ENCODE measurements around the gene ARHGEF1. TPM values are rescaled to one million over a fixed set of nuclear protein-coding genes. Genes with fewer than 3 reads are reported as not detected.

The ARHGEF1 gene
- total RNA-seq, 1 donor from 2014 or later, result 638 TPM

- intact Hi-C loops (cut with micrococcal nuclease), result loop anchor here (2.0 kb wide), 1 partner anchor 13 kb away; the partner anchor contains the start of gene ERFL
Measured at GRCh38 chr19:41915776-41916414, 32.9 kb downstream of the ARHGEF1 start.

- intact Hi-C loops (cut with micrococcal nuclease), result no loop called here
Measured at GRCh38 chr19:41917676-41918075, 34.7 kb downstream of the ARHGEF1 start.

DNA sequence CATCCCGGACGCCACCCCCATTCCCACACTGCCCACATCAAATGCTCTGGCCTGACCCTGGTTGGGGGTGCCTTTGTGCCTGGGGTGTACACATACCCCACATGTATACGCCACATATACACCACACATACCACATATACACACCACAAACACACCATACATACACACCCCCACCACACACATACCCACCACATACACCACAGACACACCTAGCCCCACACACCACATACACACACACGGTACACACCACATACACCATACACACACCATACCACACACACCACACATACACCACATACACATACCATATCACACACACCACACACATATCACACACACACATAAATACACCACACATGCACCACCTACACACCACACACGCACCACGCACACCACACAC, 35.1 kb downstream of the ARHGEF1 start:
- intact Hi-C loops (cut with micrococcal nuclease), result no loop called here

DNA sequence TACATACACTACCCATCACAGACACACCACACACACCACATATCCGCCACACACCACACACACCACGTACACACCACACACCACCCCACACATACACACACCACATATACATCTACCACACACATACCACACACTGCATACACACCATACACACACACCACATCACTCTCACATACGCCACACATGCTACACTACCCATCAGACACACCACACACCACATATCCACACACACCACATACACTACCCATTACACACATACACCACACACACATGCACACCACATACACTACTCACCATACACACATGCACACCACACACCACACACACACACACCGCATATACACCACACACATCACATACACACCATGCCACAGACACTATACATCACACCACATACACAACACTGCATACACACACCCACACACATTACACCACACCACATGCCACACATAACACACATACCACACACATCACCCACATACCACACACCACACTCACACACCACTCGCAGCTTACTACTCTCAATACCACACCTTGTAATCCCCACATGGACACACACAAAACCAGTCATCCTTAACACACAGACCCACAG, 35.8 kb downstream of the ARHGEF1 start:
- intact Hi-C loops (cut with micrococcal nuclease), result no loop called here

DNA sequence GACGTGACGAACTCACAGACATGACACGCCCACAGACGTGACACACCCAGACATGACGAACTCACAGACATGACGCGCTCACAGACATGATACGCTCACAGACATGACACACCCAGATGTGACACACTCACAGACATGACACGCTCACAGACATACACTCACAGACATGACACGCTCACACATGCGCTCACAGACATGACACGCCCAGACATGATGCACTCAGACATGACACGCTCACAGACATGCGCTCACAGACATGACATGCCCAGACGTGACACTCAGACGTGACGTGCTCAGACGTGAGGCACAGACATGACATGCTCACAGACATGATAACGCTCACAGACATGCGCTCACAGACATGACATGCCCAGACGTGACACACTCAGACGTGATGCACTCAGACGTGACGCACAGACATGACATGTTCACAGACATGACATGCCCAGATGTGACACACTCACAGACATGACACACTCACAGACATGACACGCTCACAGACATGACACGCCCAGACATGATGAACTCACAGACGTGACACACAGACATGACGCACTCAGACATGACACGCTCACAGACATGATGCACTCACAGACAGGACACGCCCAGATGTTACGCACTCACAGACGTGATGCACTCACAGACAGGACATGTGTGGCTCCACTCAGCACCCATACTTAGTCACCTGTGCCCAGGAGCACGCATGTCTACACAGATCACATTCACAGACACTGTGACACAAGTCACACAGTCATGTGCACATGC, 37.1 kb downstream of the ARHGEF1 start:
- intact Hi-C loops (cut with micrococcal nuclease), result no loop called here

GRCh38 chr19:41920882-41921576, 38.0 kb downstream of the ARHGEF1 start:
- intact Hi-C loops (cut with micrococcal nuclease), result no loop called here

DNA sequence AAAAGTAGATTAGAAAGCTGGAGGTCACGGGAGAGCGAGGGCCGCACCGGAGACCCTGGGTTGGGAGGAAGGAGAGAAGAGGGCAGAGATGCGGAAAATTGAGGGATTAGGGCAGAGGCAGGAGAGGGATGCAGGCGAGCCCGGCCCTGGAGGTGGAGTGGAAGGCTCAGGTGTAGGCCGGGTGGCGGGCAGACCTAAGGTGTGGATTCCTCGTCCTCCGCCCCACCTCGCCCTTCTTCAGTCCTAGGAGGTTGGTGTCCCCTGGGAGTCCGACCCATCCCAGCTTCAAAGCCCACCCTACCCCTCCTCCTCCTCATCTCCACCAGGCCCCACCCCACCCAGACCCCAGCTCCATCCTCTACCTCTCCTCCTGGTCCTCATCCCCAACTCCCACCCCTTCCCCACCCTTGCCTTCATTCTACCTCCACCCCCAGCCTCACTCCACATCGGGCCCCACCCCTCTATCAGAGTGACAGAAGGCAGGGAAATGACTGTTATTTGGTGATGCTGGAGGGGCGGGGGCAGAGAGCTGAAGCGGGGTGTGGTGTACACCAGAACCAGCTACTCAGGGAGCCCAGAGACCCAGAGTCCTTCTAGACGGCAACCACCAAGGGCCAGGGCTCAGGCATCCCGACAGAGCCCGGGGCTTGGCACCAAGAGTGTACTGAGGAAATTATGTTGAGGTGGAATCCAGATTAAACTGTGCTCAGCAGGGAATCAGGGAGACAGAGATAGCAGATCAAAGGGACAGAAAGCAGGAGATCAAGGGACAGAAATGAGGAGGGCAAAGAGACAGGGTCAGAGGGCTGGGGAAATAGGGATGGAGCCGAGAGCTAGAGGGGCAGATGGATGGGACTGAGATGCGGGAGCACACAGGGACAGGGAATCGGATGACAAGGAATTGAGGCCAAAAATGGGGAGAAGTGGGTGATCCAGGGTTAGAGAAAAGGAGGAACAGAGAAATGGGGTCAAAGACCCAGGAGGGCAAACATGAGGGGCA, 38.9 kb downstream of the ARHGEF1 start:
- intact Hi-C loops (cut with micrococcal nuclease), result no loop called here

DNA sequence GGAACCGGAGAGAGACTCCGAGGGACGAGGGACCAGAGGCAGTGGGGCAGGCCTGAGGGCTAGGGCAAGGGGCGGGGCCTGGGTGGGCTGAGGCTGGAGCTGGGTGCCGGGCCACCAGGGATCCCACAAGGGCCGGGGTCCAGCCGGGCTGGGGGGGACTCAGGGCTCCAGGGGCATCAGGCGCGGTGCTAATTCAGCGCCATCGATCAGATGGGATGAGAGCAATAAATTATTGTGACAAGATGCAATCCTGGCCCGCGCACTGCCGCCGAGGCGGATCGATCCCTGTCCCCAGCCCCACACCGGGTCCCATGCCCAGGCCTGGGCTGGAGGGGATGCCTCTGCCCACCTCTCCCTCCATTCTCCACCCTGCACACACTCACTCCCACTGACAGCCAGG, 39.6 kb downstream of the ARHGEF1 start:
- intact Hi-C loops (cut with micrococcal nuclease), result no loop called here

DNA sequence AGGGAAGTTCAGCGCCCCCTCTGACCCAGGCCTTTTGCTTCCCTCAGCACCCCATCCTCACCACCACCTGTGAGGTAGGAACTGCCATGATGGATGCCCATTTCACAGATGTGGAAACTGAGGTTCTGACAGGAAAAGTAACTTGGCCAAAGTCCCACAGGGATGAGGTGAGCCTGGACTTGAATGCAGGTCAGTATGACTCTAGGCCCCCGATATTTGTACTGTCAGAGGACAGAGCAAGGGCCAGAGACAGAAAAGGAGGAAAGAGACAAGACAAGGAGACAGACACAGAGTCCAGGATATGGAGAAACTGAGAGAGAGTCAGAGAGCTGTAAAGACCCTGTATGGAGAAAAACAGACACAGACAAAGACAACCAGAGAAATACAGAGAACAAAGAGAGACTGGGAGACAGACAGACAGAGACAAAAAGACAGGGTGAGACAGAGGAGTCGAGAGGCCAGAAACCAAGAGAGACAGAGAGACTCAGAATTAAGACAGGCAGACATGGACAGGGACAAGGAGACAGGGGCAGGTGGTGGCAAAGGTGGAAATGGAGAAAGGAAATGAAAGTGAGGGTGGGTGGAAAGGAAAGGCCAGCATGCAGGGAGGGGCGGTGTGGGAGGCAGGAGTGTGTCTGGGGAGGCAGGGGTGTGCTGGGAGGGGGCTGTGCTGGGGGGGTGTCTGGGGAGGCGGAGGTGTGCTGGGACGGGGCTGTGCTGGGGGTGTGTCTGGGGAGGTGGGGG, 40.2 kb downstream of the ARHGEF1 start:
- intact Hi-C loops (cut with micrococcal nuclease), result no loop called here

- intact Hi-C loops (cut with micrococcal nuclease), result no loop called here
Measured at GRCh38 chr19:41924151-41925145, 41.5 kb downstream of the ARHGEF1 start.

GRCh38 chr19:41925208-41926003, 42.4 kb downstream of the ARHGEF1 start:
- intact Hi-C loops (cut with micrococcal nuclease), result no loop called here

- intact Hi-C loops (cut with micrococcal nuclease), result no loop called here
Measured at GRCh38 chr19:41926028-41926762, 43.2 kb downstream of the ARHGEF1 start.

DNA sequence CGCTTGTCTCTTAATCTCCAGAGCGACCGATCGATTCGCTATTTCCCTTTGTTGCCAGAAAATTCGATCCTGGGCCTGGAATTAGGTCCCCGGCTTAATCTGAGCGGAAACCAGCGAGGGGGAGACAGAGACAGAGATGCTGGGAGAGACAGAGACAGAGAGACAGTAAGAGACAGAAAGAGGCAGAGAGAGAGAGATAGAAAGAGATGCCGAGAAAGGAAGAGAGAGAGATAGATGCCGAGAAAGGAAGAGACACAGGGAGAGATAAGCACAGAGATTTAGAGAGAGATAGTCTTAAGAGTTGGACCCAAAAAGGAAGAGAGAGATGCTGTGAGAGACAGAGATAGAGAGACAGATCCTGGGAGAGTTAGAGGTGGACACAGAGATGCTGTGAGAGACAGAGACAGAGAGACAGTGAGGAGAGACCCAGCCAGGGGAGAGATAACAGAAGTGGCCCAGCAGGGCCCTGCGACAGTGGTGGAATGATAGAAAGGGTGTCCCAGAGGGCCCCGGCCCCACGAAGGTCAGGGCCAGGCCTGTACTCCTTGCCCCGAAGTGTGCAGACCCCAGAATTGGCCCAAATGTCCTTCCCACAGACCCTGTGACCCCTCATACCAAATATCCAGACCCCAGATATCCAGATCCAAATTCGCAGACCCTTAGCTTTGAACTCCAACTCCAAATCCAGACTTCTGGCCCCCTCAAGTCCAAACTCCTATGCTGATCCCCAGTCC, 43.9 kb downstream of the ARHGEF1 start:
- intact Hi-C loops (cut with micrococcal nuclease), result no loop called here

- intact Hi-C loops (cut with micrococcal nuclease), result loop anchor here (1.0 to 2.0 kb wide), 2 partner anchors 13 to 40 kb away; no protein-coding TSS in a partner anchor
Measured at GRCh38 chr19:41927497-41928192, 44.7 kb downstream of the ARHGEF1 start.

GRCh38 chr19:41928221-41928683, 45.3 kb downstream of the ARHGEF1 start, which contains the start of gene ERFL:
Gene ERFL, minus strand, starts transcription at chr19:41928449. Its CDS starts 15,530 bp downstream, at chr19:41912919.
- intact Hi-C loops (cut with micrococcal nuclease), result loop anchor here (1.0 to 2.0 kb wide), 2 partner anchors 13 to 41 kb away; no protein-coding TSS in a partner anchor
